ENCODE data around the gene ANKRD52.

GRCh38 chr12:56280849-56281248, 22.7 kb upstream of the ANKRD52 start:
- TF ChIP-seq CTCF (IDR thresholded peaks at IDR 0.05; ENCODE audit: insufficient read depth, low read length, poor library complexity, severe bottlenecking) (no peak), EZH2phosphoT487 (conservative IDR thresholded peaks at IDR 0.05; ENCODE audit: low read length) (no peak)

All from SU-DHL-6 (cell line).